ENCODE measurements around the gene A4GNT.

The A4GNT gene

GRCh38 chr3:138139691-138140090, 7.5 kb upstream of the A4GNT start:
- 0 out of 2 replicates have a peak, but pooled peaks cover 4% of the 10 kb centered on the region for H3K4me1 ChIP-seq (ENCODE audit: control insufficient read depth, insufficient read depth, low read length)
- no peaks in the 10 kb centered on the region for H3K27me3 ChIP-seq (ENCODE audit: control insufficient read depth, insufficient read depth, low read length)
- H3K4me3 ChIP-seq (ENCODE audit: low read depth, low read length), result no peak overlapping the region
- no peak overlapping the region for H3K9ac ChIP-seq (ENCODE audit: low read length)
- no peaks in the 10 kb centered on the region for H3K9me3 ChIP-seq (ENCODE audit: control insufficient read depth, insufficient read depth, low read depth, low read length)
- H3K27ac ChIP-seq (ENCODE audit: low read depth, low read length), result no peak overlapping the region
- H3K36me3 ChIP-seq (ENCODE audit: control insufficient read depth, insufficient read depth, low read length), result no peaks in the 10 kb centered on the region

DNA sequence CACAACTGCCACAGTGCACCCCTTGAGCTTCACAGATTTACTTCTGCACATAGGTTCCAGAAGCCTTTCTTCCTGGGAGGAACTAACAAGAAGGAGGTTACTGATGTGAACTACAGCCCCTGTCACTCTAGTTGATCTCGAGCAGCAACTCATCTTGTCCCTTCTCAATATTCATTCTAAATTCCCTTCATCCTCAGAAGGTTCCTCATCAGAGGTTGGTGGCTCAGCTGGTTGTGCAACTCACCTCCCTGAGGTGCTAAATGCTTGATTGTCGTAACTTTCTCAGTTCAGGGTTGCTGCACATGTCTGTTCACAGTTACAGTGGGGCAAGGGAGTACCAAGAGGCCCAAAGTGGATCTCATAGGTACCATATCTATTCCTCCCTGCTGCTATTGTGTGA, 5.7 kb upstream of the A4GNT start:
- Histone ChIP-seq H3K4me1 (ENCODE audit: control insufficient read depth, insufficient read depth, low read length) (0 out of 2 replicates have a peak, but pooled peaks cover 4% of the 10 kb centered on the region), H3K27me3 (ENCODE audit: control insufficient read depth, insufficient read depth, low read length) (no peaks in the 10 kb centered on the region), H3K9me3 (ENCODE audit: control insufficient read depth, insufficient read depth, low read depth, low read length) (no peaks in the 10 kb centered on the region), H3K4me3 (ENCODE audit: low read depth, low read length) (no peak overlapping the region), H3K36me3 (ENCODE audit: control insufficient read depth, insufficient read depth, low read length) (no peaks in the 10 kb centered on the region), H3K9ac (ENCODE audit: low read length) (no peak overlapping the region), H3K27ac (ENCODE audit: low read depth, low read length) (no peak overlapping the region)

- Histone ChIP-seq H3K4me1 (ENCODE audit: control insufficient read depth, insufficient read depth, low read length) (0 out of 2 replicates have a peak, but pooled peaks cover 4% of the 10 kb centered on the region), H3K36me3 (ENCODE audit: control insufficient read depth, insufficient read depth, low read length) (no peaks in the 10 kb centered on the region), H3K27ac (ENCODE audit: low read depth, low read length) (no peak overlapping the region), H3K9ac (ENCODE audit: low read length) (no peak overlapping the region), H3K27me3 (ENCODE audit: control insufficient read depth, insufficient read depth, low read length) (no peaks in the 10 kb centered on the region), H3K9me3 (ENCODE audit: control insufficient read depth, insufficient read depth, low read depth, low read length) (no peaks in the 10 kb centered on the region), H3K4me3 (ENCODE audit: low read depth, low read length) (no peak overlapping the region)
Measured at GRCh38 chr3:138136201-138136600, 4.0 kb upstream of the A4GNT start.

DNA sequence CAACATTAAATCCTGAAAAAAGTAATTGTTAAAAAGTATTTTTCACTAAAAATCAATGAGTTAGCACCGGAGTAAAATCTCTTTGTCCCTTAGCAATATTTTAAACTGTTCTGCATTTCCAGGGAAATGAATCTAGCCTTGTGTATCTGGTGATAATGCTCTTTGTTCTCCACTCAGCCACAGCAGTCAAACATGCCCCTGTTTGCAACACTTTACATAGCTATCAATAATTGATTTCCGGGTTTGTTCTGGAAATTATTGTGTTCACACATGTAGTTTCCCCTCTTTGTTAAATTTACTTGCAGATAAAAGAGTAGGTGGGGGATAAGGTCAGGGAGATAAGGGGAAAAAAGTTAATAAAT, 3.6 kb upstream of the A4GNT start:
- Histone ChIP-seq H3K27ac (ENCODE audit: low read depth, low read length) (no peak overlapping the region), H3K27me3 (ENCODE audit: control insufficient read depth, insufficient read depth, low read length) (no peaks in the 10 kb centered on the region), H3K36me3 (ENCODE audit: control insufficient read depth, insufficient read depth, low read length) (no peaks in the 10 kb centered on the region), H3K4me1 (ENCODE audit: control insufficient read depth, insufficient read depth, low read length) (0 out of 2 replicates have a peak, but pooled peaks cover 4% of the 10 kb centered on the region), H3K9me3 (ENCODE audit: control insufficient read depth, insufficient read depth, low read depth, low read length) (no peaks in the 10 kb centered on the region), H3K9ac (ENCODE audit: low read length) (no peak overlapping the region), H3K4me3 (ENCODE audit: low read depth, low read length) (no peak overlapping the region)

- Histone ChIP-seq H3K4me1 (ENCODE audit: control insufficient read depth, insufficient read depth, low read length) (0 out of 2 replicates have a peak, but pooled peaks cover 4% of the 10 kb centered on the region), H3K36me3 (ENCODE audit: control insufficient read depth, insufficient read depth, low read length) (no peaks in the 10 kb centered on the region), H3K9me3 (ENCODE audit: control insufficient read depth, insufficient read depth, low read depth, low read length) (no peaks in the 10 kb centered on the region), H3K4me3 (ENCODE audit: low read depth, low read length) (no peak overlapping the region), H3K27ac (ENCODE audit: low read depth, low read length) (no peak overlapping the region), H3K27me3 (ENCODE audit: control insufficient read depth, insufficient read depth, low read length) (no peaks in the 10 kb centered on the region), H3K9ac (ENCODE audit: low read length) (no peak overlapping the region)
Measured at GRCh38 chr3:138135146-138135832, 3.1 kb upstream of the A4GNT start.

DNA sequence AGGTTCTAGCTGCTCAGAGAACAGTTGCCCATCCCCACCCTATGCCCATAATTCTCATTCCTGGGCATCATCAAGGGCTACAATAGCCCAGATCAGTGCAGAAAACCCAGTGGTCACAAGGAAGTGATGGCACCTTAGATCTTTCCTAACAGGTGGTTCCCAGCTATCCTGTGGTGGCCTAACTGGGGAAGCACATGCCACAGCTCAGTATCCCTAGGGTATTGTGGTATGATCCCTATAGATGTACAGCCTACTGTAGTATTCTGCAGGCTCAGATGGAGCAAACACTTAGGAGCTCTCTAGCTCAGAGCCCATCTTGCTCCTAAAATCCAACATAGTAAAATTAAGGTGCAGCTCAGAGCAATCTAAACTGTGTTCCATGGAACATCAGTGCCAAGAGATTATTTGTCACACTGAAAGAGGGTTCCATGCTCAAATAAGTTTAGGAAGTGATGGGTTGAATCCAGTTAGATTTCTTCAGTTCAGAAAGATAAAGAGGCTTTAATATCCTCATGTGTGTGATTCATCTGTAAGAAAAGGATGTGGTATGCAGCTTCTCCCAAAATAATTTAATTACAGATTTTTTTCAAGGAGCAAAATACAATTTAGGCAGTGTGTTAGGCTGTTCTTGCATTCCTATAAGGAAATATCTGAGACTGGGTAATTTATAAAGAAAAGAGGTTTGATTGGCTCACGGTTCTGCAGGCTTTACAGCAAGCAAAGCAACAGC, 4.4 kb downstream of the A4GNT start:
- H3K27ac ChIP-seq (ENCODE audit: low read depth, low read length), result no peak overlapping the region
- H3K4me3 ChIP-seq (ENCODE audit: low read depth, low read length), result no peak overlapping the region
- H3K27me3 ChIP-seq (ENCODE audit: control insufficient read depth, insufficient read depth, low read length), result no peaks in the 10 kb centered on the region
- no peaks in the 10 kb centered on the region for H3K36me3 ChIP-seq (ENCODE audit: control insufficient read depth, insufficient read depth, low read length)
- H3K9ac ChIP-seq (ENCODE audit: low read length), result no peak overlapping the region
- peaks cover 11% of the 10 kb centered on the region for H3K9me3 ChIP-seq (ENCODE audit: control insufficient read depth, insufficient read depth, low read depth, low read length)
- no peaks in the 10 kb centered on the region for H3K4me1 ChIP-seq (ENCODE audit: control insufficient read depth, insufficient read depth, low read length)

GRCh38 chr3:138125548-138126221, 6.5 kb downstream of the A4GNT start:
- Histone ChIP-seq H3K4me1 (ENCODE audit: control insufficient read depth, insufficient read depth, low read length) (no peaks in the 10 kb centered on the region), H3K9ac (ENCODE audit: low read length) (no peak overlapping the region), H3K36me3 (ENCODE audit: control insufficient read depth, insufficient read depth, low read length) (no peaks in the 10 kb centered on the region), H3K9me3 (ENCODE audit: control insufficient read depth, insufficient read depth, low read depth, low read length) (peaks cover 11% of the 10 kb centered on the region), H3K27ac (ENCODE audit: low read depth, low read length) (no peak overlapping the region), H3K27me3 (ENCODE audit: control insufficient read depth, insufficient read depth, low read length) (no peaks in the 10 kb centered on the region), H3K4me3 (ENCODE audit: low read depth, low read length) (no peak overlapping the region)

GRCh38 chr3:138124706-138125355, 7.4 kb downstream of the A4GNT start:
- Histone ChIP-seq H3K4me3 (ENCODE audit: low read depth, low read length) (no peak overlapping the region), H3K9ac (ENCODE audit: low read length) (no peak overlapping the region), H3K27me3 (ENCODE audit: control insufficient read depth, insufficient read depth, low read length) (no peaks in the 10 kb centered on the region), H3K4me1 (ENCODE audit: control insufficient read depth, insufficient read depth, low read length) (no peaks in the 10 kb centered on the region), H3K9me3 (ENCODE audit: control insufficient read depth, insufficient read depth, low read depth, low read length) (peaks cover 11% of the 10 kb centered on the region), H3K27ac (ENCODE audit: low read depth, low read length) (no peak overlapping the region), H3K36me3 (ENCODE audit: control insufficient read depth, insufficient read depth, low read length) (no peaks in the 10 kb centered on the region)

DNA sequence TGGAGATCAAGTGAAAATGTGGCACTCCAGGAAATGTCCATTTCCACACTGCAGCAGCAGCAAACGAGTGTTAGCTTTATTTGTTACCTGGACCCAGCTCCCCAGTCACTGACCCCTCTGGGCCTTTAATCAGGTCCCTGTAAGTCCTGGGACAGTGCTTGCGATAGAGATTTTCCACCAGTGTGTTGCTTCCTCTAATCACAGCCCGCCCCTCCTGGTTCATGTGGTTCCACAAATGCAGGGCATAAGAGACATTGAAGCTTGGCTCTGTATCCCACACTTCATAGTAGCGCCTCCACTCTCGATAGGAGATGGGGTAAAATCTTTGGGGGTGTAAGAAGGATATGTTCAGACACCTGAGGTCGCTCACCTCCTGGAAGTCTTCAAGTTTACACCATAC, 8.0 kb downstream of the A4GNT start:
- no peak overlapping the region for H3K27ac ChIP-seq (ENCODE audit: low read depth, low read length)

DNA sequence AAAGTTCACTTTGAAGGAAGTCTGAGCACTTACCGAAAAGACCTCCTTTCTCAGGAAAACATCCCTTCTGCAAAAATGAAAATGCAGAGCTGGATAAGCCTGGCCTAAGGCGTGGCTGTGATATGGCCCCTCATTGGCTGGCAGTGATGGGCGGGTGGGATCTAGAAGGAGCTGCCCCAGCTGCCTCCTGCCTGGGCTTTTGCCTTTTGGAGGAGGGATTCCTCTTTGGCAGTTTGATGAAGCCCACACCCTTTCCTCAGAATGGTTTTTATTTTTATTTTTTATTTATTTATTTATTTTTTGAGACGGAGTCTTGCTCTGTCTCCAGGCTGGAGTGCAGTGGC, 12.8 kb downstream of the A4GNT start:
- Histone ChIP-seq H3K4me3 (ENCODE audit: low read depth, low read length) (no peak overlapping the region), H3K27ac (ENCODE audit: low read depth, low read length) (no peak overlapping the region), H3K9me3 (ENCODE audit: control insufficient read depth, insufficient read depth, low read depth, low read length) (peaks cover 14% of the 10 kb centered on the region), H3K9ac (ENCODE audit: low read length) (no peak overlapping the region), H3K4me1 (ENCODE audit: control insufficient read depth, insufficient read depth, low read length) (peaks cover 4% of the 10 kb centered on the region), H3K27me3 (ENCODE audit: control insufficient read depth, insufficient read depth, low read length) (no peaks in the 10 kb centered on the region), H3K36me3 (ENCODE audit: control insufficient read depth, insufficient read depth, low read length) (no peaks in the 10 kb centered on the region)

More for the DNA sequence above, 8.0 kb downstream of the A4GNT start:
- Histone ChIP-seq H3K9me3 (ENCODE audit: control insufficient read depth, insufficient read depth, low read depth, low read length) (peaks cover 11% of the 10 kb centered on the region), H3K9ac (ENCODE audit: low read length) (no peak overlapping the region), H3K27me3 (ENCODE audit: control insufficient read depth, insufficient read depth, low read length) (no peaks in the 10 kb centered on the region), H3K4me3 (ENCODE audit: low read depth, low read length) (no peak overlapping the region), H3K36me3 (ENCODE audit: control insufficient read depth, insufficient read depth, low read length) (no peaks in the 10 kb centered on the region), H3K4me1 (ENCODE audit: control insufficient read depth, insufficient read depth, low read length) (no peaks in the 10 kb centered on the region)

Measured in HUES6 (cell line).